AG04449 (cell line): ENCODE results near the gene RALGPS1.

Experiments
- CTCF ChIA-PET: fragments of 350-600 bp; formaldehyde crosslinking; extraction: SDS; loops from one replicate; lab custom pipeline; 2021; ENCODE audit warnings: antibody characterized with exemption; lab: Yijun Ruan, JAX
- POLR2A ChIA-PET: fragments of 400-600, 350-600 bp; formaldehyde crosslinking; extraction: SDS; loops from one replicate; lab custom pipeline; 2020; ENCODE audit warnings: antibody characterized with exemption, inconsistent platforms; lab: Yijun Ruan, JAX
- DNase-seq: peaks from one replicate; pipeline ENCODE4 v3.0.0-alpha.2; 2010; ENCODE audit warnings: low read depth, low spot score
- H3K4me3 ChIP-seq: 2 replicates; pipeline ENCODE4 v1.5.1; 2011; ENCODE audit warnings: low read depth, mild to moderate bottlenecking, control low read depth, low read length
- TF ChIP-seq, protein P1 (sequence below): IDR thresholded peaks from one replicate; pipeline ENCODE4 v1.5.1; 2011; ENCODE audit warnings: mild to moderate bottlenecking, moderate library complexity, low read length, control low read depth, inconsistent platforms; ENCODE audit not compliant: insufficient read depth; ENCODE audit errors: missing control alignments

RALGPS1 gene

DNA sequence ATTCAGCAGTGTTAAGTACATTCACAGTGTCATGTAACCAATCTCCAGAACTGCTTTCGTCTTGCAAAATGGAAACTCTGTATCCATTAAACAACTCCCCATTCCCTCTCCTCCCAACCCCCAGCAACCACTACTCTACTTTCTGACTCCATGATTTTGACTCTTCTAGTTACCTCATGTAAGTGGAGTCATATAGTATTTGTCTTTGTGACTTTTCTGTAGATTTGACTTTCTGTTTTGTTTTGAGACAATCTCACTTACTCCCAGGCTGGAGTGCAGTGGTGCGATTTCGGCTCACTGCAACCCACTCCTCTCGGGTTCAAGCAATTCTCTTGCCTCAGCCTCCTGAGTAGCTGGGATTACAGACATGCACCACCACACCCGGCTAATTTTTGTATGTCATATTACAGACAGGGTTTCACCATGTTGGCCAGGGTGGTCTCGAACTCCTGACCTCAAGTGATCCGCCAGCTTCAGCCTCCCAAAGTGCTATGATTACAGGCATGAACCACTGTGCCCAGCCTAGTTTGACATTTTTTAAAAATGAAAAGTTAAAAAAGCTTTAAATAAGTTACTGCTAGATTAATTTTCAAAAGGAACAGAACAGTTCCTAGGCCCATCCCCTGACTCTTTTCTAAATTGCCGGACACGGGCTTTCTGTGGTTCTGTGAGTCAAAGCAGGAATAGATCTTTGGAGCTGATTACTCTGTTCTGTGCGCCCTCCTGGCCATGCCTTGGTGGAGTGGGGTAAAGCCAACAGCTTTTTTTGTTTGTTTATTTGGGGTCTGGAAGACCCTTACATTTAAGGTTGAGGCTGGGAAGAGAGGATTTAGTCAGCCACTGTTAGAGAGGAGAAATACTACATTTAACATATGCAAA is 59.3 kb downstream of the RALGPS1 start:
- TF ChIP-seq, protein P1, sequence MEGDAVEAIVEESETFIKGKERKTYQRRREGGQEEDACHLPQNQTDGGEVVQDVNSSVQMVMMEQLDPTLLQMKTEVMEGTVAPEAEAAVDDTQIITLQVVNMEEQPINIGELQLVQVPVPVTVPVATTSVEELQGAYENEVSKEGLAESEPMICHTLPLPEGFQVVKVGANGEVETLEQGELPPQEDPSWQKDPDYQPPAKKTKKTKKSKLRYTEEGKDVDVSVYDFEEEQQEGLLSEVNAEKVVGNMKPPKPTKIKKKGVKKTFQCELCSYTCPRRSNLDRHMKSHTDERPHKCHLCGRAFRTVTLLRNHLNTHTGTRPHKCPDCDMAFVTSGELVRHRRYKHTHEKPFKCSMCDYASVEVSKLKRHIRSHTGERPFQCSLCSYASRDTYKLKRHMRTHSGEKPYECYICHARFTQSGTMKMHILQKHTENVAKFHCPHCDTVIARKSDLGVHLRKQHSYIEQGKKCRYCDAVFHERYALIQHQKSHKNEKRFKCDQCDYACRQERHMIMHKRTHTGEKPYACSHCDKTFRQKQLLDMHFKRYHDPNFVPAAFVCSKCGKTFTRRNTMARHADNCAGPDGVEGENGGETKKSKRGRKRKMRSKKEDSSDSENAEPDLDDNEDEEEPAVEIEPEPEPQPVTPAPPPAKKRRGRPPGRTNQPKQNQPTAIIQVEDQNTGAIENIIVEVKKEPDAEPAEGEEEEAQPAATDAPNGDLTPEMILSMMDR = no peak
- no peak for DNase-seq
- H3K4me3 ChIP-seq = no peak overlapping the region
- POLR2A ChIA-PET = no interaction called here
- CTCF ChIA-PET = interaction anchor here (9.1 kb wide), 1 partner anchor 8 kb away, joined by 65 read pairs; no protein-coding TSS in a partner anchor

DNA sequence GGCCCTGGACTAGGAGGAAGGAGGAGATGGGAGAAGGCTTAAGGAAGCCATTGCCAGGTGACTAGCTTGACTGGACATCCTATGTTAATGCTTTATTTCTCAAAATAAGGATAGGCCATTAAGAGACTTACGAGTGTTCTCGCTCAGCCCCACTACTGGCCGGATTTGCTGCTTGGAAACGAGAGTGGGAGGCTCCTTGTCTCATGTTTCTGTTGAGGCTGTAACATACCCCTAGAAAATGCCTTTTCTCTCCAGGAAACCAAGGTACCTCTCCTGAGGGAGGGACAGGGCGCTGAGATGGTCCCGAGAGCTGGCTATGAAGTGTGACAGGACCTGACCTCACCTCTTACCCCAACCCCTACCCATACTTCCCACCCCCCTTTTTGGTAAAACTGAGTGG is 60.0 kb downstream of the RALGPS1 start:
- ChIA-PET POLR2A (no interaction called here), CTCF (interaction anchor here (0.7 to 9.1 kb wide), 4 partner anchors 9 to 225 kb away, joined by 3 to 65 read pairs (median 4); no protein-coding TSS in a partner anchor)
- no peak overlapping the region for H3K4me3 ChIP-seq
- TF ChIP-seq, protein P1 = no peak
- DNase-seq = no peak

DNA sequence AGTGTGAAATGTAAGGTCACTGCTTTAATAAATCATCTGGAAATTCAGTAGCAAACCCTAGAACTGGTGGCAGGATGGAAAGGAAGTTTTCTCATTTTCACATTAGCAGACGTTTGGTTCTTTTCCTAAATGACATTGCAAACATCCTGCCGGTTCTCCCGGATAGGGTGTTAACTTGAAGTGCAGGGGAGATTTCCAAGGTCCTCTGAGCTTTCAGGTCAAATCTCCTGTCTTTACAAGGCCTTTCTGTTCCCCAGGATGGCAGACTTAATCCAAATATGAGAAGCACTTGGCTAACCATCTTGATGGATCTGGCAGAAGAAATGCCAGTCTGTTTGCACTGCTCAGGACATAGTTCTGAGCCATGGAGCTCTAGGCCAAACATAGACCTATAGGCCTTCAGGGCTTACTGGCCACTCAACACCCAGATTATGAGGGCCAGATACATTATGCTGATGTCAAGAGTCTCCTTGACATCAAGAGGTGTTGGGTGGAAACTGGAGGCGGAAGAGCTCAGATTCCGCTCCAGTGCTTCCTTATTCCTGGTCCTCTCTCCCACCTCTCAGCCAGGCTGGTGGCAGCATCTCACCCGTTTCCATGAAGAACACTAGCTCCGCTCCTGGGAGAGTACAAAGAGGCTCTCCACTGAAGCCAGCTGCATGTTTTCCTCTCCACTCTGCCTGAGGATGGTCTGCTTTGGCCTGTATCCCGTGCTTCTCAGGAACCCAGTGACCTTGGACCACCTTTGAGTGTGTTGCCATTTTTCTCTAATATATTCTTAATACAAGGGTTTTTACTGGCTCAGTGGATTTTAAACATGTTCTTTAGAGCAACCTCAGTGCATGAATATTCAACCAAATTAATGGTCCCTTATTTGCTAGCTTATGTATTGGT is 61.0 kb downstream of the RALGPS1 start:
- TF ChIP-seq, protein P1 = no peak
- H3K4me3 ChIP-seq = no peak overlapping the region
- ChIA-PET POLR2A (no interaction called here), CTCF (interaction anchor here (0.7 to 9.1 kb wide), 5 partner anchors 10 to 224 kb away, joined by 3 to 65 read pairs (median 3); no protein-coding TSS in a partner anchor)
- no peak for DNase-seq

DNA sequence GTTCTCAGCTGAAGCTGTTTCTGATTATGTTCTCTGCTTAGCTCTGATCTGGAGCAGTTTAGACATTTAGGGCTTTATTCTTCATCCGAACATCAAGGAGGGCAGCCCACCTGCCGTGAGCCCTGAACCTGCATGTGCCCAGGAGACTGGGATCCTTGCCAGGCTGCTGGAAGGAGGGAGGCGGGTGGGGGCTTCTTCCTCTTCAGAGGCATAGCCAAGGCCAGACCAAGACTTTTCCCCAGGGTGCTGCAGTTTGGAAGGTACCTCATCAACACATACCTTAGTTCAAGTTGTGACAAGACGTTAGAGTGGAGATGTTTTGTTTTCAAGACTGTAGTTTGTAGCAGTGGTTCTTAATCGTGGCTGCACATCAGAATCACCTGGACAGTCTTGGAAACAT is 64.9 kb downstream of the RALGPS1 start:
- no peak overlapping the region for H3K4me3 ChIP-seq
- CTCF ChIA-PET = interaction anchor here (1.0 to 9.1 kb wide), 2 partner anchors 14 to 39 kb away, joined by 3 to 65 read pairs; no protein-coding TSS in a partner anchor
- POLR2A ChIA-PET = no interaction called here

DNA sequence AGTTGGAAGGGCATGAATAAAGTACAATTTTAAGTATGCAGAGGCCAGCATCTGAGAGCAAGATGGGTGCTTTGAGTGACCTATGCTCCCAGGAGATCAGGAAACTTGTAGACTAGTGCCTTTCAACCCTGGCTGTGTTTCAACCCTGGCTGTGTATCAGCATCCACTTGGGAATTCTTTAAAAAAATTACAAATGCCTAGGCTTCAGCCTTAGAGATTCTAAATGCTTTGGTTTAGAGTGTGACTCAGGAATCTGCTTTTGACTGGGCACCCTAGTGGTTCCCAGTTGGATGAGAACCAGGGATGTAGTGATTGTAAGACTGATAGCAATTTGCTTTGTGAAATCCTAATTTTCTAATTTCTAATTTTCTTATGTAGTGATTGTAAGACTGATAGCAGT is 65.6 kb downstream of the RALGPS1 start:
- TF ChIP-seq, protein P1 = no peak
- CTCF ChIA-PET = interaction anchor here (9.1 kb wide), 1 partner anchor 14 kb away, joined by 65 read pairs; no protein-coding TSS in a partner anchor
- POLR2A ChIA-PET = no interaction called here
- DNase-seq = no peak
- no peak overlapping the region for H3K4me3 ChIP-seq

More for the DNA sequence above, 64.9 kb downstream of the RALGPS1 start:
- no peak for DNase-seq
- TF ChIP-seq, protein P1 = no peak
